A549 (cell line): ENCODE results near the gene ITIH6.

ENCODE experiments used
- BCL3 ChIP-seq: fragments of >200 bp; sonication (Bioruptor Twin); formaldehyde crosslinking; IDR thresholded peaks from 3 replicates; pipeline ENCODE4 v1.6.1; 2016
- CEBPB ChIP-seq, 2 experiments: fragments of >200 bp in 1 of 2; sonication (Bioruptor Twin) in 1 of 2; formaldehyde crosslinking in 1 of 2; IDR thresholded peaks; 2 replicates each; pipeline ENCODE4 v1.6.1; 2012 to 2016
- CTCF ChIP-seq: fragments of >200 bp; sonication (Bioruptor Twin); formaldehyde crosslinking; IDR thresholded peaks from 3 replicates; pipeline ENCODE4 v1.5.1; 2016
- EP300 ChIP-seq, 2 experiments: fragments of >200 bp; sonication (Bioruptor Twin); formaldehyde crosslinking; IDR thresholded peaks; 2 replicates in 1 of 2; 3 replicates in 1 of 2; pipeline ENCODE4 v1.6.1; 2016 to 2017
- KDM1A ChIP-seq: fragments of 200-600 bp; sonication (generic); IDR thresholded peaks from 2 replicates; pipeline ENCODE4 v1.6.1; 2016; ENCODE audit warnings: low read depth, mild to moderate bottlenecking
- MAX ChIP-seq: IDR thresholded peaks from 2 replicates; pipeline ENCODE4 v1.6.1; 2012
- PBX3 ChIP-seq: IDR thresholded peaks from 2 replicates; pipeline ENCODE4 v1.6.1; 2012
- POLR2A ChIP-seq: IDR thresholded peaks from 2 replicates; pipeline ENCODE4 v1.6.1; 2012; ENCODE audit warnings: mild to moderate bottlenecking, low read length
- POLR2AphosphoS2 ChIP-seq: conservative IDR thresholded peaks from 2 replicates; pipeline ENCODE4 v1.6.1; 2012; ENCODE audit warnings: low read length, improper control_type of control experiment, inconsistent platforms
- RAD21 ChIP-seq, 2 experiments: fragments of >200 bp in 1 of 2; sonication (Bioruptor Twin) in 1 of 2; formaldehyde crosslinking in 1 of 2; IDR thresholded peaks in 1 of 2; conservative IDR thresholded peaks in 1 of 2; 2 replicates in 1 of 2; 3 replicates in 1 of 2; pipeline ENCODE4 v1.6.1; 2012 to 2018; ENCODE audit warnings: inconsistent platforms in 1 of 2
- REST ChIP-seq: fragments of 200-600 bp; sonication (generic); IDR thresholded peaks from 2 replicates; pipeline ENCODE4 v1.6.1; 2016; ENCODE audit warnings: antibody characterized with exemption, mild to moderate bottlenecking, moderate library complexity
- RNF2 ChIP-seq: fragments of 200-600 bp; sonication (generic); IDR thresholded peaks from 2 replicates; pipeline ENCODE4 v1.6.1; 2016; ENCODE audit warnings: low read depth, mild to moderate bottlenecking, antibody characterized with exemption, moderate library complexity, borderline replicate concordance
- TP53 ChIP-seq: fragments of 250-450 bp; sonication (Bioruptor Pico); IDR thresholded peaks from 2 replicates; pipeline ENCODE4 v1.5.0; 2021; ENCODE audit warnings: mild to moderate bottlenecking, moderate library complexity

GRCh38 chrX:54785901-54786300, 12.2 kb downstream of the ITIH6 start:
- TF ChIP-seq CTCF: no peak
- no peak for TF ChIP-seq MAX
- no peak for TF ChIP-seq POLR2A
- TF ChIP-seq PBX3: no peak
- TF ChIP-seq EP300 (IDR thresholded peaks at IDR 0.05): no peak
- TF ChIP-seq POLR2AphosphoS2: no peak
- no peak for TF ChIP-seq RNF2
- no peak for TF ChIP-seq CEBPB (IDR thresholded peaks at IDR 0.05)
- TF ChIP-seq TP53 (CRISPR knock-in tag): no peak
- no peak for TF ChIP-seq REST
- no peak for TF ChIP-seq BCL3
- peak in 1 of 2 experiments; percentile 21; a peak in 1 of 5 replicates for TF ChIP-seq RAD21 (conservative IDR thresholded peaks at IDR 0.05 in 1 of 2, IDR thresholded peaks at IDR 0.05 in 1 of 2)
- no peak for TF ChIP-seq KDM1A
